HFFc6 (cell line): ENCODE measurements around the gene AGPAT2. TPM values are rescaled to one million over a fixed set of nuclear protein-coding genes. Genes with fewer than 3 reads are reported as not detected.

Experiments
- DNase-seq: peaks from one replicate; pipeline ENCODE4 v3.0.0-alpha.2; 2018
- H3K27ac Mint-ChIP-seq: 2 replicates; pipeline ENCODE4 v1.8.0; 2020; ENCODE audit warnings: mild to moderate bottlenecking, mixed read lengths
- H3K27me3 Mint-ChIP-seq: 2 replicates; pipeline ENCODE4 v1.8.0; 2021; ENCODE audit warnings: mild to moderate bottlenecking, moderate library complexity, mixed read lengths; ENCODE audit not compliant: insufficient read depth
- H3K36me3 Mint-ChIP-seq: 2 replicates; pipeline ENCODE4 v1.8.0; 2021; ENCODE audit warnings: low read depth, mixed read lengths
- H3K4me1 Mint-ChIP-seq: 2 replicates; pipeline ENCODE4 v1.8.0; 2020; ENCODE audit warnings: low read depth, mixed read lengths
- H3K4me3 Mint-ChIP-seq: 2 replicates; pipeline ENCODE4 v1.8.0; 2020; ENCODE audit warnings: mild to moderate bottlenecking, moderate library complexity, mixed read lengths
- H3K9me3 Mint-ChIP-seq: 2 replicates; pipeline ENCODE4 v1.8.0; 2020; ENCODE audit warnings: mild to moderate bottlenecking, mixed read lengths
- CTCF ChIP-seq: fragments of 200-600 bp; sonication (generic); IDR thresholded peaks from 2 replicates; pipeline ENCODE4 v1.5.0; 2021; ENCODE audit warnings: antibody characterized with exemption, mild to moderate bottlenecking
- microRNA-seq: library from miRNA; unstranded; fragments of <30 nt; microRNA quantifications from one replicate; pipeline ENCODE4, GENCODE V29; 2019
- total RNA-seq, 6 experiments: library from RNA; stranded (reverse); fragmentation: NEBNext Ultra II Directional; extraction: Animal tissue kit (Norgen Biotek cat#: 25700); gene quantifications; 2 replicates in 1 of 6; 3 replicates in 5 of 6; pipeline ENCODE4 v1.2.3, GENCODE V29; 2021

AGPAT2 gene
- total RNA-seq, 6 experiments from 2014 or later = 48.7 to 58.4 (median 54.8) TPM

GRCh38 chr9:136624184-136624951, 62.9 kb downstream of the AGPAT2 start:
- H3K27ac Mint-ChIP-seq = no peak overlapping the region
- no peak overlapping the region for H3K4me3 Mint-ChIP-seq
- peaks cover 2% of the 10 kb centered on the region; the same call in 1 of the 2 replicates for H3K27me3 Mint-ChIP-seq
- DNase-seq = no peak
- H3K4me1 Mint-ChIP-seq = no peaks in the 10 kb centered on the region
- H3K36me3 Mint-ChIP-seq = no peaks in the 10 kb centered on the region
- TF ChIP-seq CTCF = no peak
- no peaks in the 10 kb centered on the region for H3K9me3 Mint-ChIP-seq

GRCh38 chr9:136623842-136624183, 63.4 kb downstream of the AGPAT2 start:
- no peaks in the 10 kb centered on the region for H3K4me1 Mint-ChIP-seq
- H3K9me3 Mint-ChIP-seq = no peaks in the 10 kb centered on the region
- H3K27ac Mint-ChIP-seq = no peak overlapping the region
- no peaks in the 10 kb centered on the region for H3K36me3 Mint-ChIP-seq
- no peak for TF ChIP-seq CTCF
- H3K27me3 Mint-ChIP-seq = peaks cover 2% of the 10 kb centered on the region; the same call in 1 of the 2 replicates
- H3K4me3 Mint-ChIP-seq = no peak overlapping the region
- no peak for DNase-seq

Small RNAs within 50 kb of the gene (microRNA-seq; reads per million reads assigned to microRNA genes)
- gene MIR126 = 379 reads per million, percentile 64 among the genes with 10 or more reads in this experiment

Other genes starting within 250 kb of the AGPAT2 start
- 10 to 100 TPM; 11.5 to 14.0 (median 12.3) TPM for gene INPP5E, start 247.6 kb downstream of the AGPAT2 start, total RNA-seq
- gene SEC16A, start 204.4 kb downstream of the AGPAT2 start, total RNA-seq = 10 to 100 TPM; 63.2 to 98.6 (median 75.5) TPM
- 10 to 100 TPM; 12.1 to 17.1 (median 14.7) TPM for gene NOTCH1, start 141.4 kb downstream of the AGPAT2 start, total RNA-seq
- gene EGFL7, start 24.5 kb downstream of the AGPAT2 start, total RNA-seq = 1 to 10 TPM; 3.5 to 6.3 (median 5.6) TPM
- gene DIPK1B, start 25.1 kb upstream of the AGPAT2 start, total RNA-seq = not detected
- gene LCN10, start 55.5 kb upstream of the AGPAT2 start, total RNA-seq = not detected
- gene LCN6, start 61.1 kb upstream of the AGPAT2 start, total RNA-seq = not detected
- gene LCN8, start 70.8 kb upstream of the AGPAT2 start, total RNA-seq = not detected
- gene LCN15, start 77.1 kb upstream of the AGPAT2 start, total RNA-seq = not detected
- gene TMEM141, start 103.9 kb upstream of the AGPAT2 start, total RNA-seq = 10 to 100 TPM; 46.1 to 62.2 (median 52.6) TPM
- under 1 TPM; 0.25 to 0.87 (median 0.34) TPM for gene CCDC183, start 108.9 kb upstream of the AGPAT2 start, total RNA-seq
- gene RABL6, start 120.5 kb upstream of the AGPAT2 start, total RNA-seq = 10 to 100 TPM; 77.8 to 87.7 (median 84.0) TPM
- 1 to 10 TPM; 4.5 to 8.0 (median 5.3) TPM for gene AJM1, start 155.0 kb upstream of the AGPAT2 start, total RNA-seq
- 100 to 1,000 TPM; 156 to 181 (median 169) TPM for gene PHPT1, start 162.0 kb upstream of the AGPAT2 start, total RNA-seq
- 1 to 10 TPM; 2.3 to 3.4 (median 3.0) TPM for gene MAMDC4, start 164.9 kb upstream of the AGPAT2 start, total RNA-seq
- gene EDF1, start 178.9 kb upstream of the AGPAT2 start, total RNA-seq = 100 to 1,000 TPM; 369 to 460 (median 443) TPM
- gene TRAF2, start 199.1 kb upstream of the AGPAT2 start, total RNA-seq = 10 to 100 TPM; 11.1 to 15.9 (median 13.6) TPM